GM12892 (cell line): ENCODE measurements around the gene DTHD1. TPM values are rescaled to one million over a fixed set of nuclear protein-coding genes. Genes with fewer than 3 reads are reported as not detected.
A peak's percentile ranks its signal among the peaks of the same experiment; 100 is the strongest.

Source experiments
- DNase-seq: peaks from one replicate; pipeline ENCODE4 v3.0.0; 2011; ENCODE audit not compliant: insufficient read length
- FAIRE-seq: peaks from 2 replicates; lab custom pipeline; 2011; peaks lifted over from hg19 to GRCh38; lab: Jason Lieb, UNC
- POLR2A ChIP-seq: IDR thresholded peaks from 2 replicates; pipeline ENCODE4 v1.6.1; 2011; ENCODE audit warnings: low read depth, low read length, control low read depth
- POLR2AphosphoS5 ChIP-seq: IDR thresholded peaks from 2 replicates; pipeline ENCODE4 v1.6.1; 2011; ENCODE audit warnings: low read depth, low read length, control low read depth
- TAF1 ChIP-seq: IDR thresholded peaks from 2 replicates; pipeline ENCODE4 v1.6.1; 2011; ENCODE audit warnings: low read depth, mild to moderate bottlenecking, control low read depth, low read length, borderline replicate concordance
- polyA plus RNA-seq: library from polyadenylated mRNA; unstranded; fragments of >200 nt; gene quantifications from one replicate; pipeline ENCODE4 v1.2.1, GENCODE V29; 2012; ENCODE audit warnings: missing spikeins, inconsistent platforms; ENCODE audit not compliant: missing spikeins

The DTHD1 gene
- 0.98 TPM for polyA plus RNA-seq

DNA sequence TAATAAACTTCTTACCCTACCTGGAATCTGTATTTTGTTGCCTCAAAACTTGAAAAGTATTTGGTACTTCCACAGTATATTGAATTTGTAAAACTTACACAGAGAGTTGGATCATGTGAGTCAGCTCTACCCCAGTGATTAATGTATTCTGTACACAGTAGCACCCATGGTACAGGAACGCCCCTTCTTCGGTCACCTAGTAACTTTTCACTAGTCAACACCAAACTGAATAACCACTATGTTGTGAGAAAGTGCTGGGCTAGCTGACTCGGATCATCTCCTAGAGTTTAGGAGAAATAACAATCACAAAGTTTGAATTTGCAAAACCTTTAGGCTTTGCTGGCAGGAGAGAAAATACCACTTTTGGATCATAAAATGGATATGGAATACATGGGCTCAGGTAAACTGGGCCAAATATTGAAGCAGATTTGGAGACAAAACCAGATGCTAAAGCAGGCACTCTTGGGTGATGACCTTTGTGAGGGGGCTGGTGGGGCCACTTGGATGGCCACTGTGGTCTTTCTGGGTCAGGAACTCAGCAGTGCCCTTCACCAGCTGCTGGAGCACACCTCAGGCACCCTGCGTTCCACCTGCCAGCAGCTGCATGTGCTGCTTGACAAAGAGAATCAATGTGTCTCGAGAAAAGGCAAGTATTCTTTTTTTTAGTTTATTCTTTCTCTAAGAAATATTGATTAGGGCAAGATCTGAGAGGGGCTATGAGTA is at the start of gene DTHD1:
DTHD1 (plus strand) TSS at position 233 of the 723 bp plus-strand sequence; CDS start at position 376, 143 bp downstream.
- FAIRE-seq (no peak), DNase-seq (no peak)
- no peak for TF ChIP-seq TAF1
- TF ChIP-seq POLR2A, result no peak
- TF ChIP-seq POLR2AphosphoS5, result no peak

DNA sequence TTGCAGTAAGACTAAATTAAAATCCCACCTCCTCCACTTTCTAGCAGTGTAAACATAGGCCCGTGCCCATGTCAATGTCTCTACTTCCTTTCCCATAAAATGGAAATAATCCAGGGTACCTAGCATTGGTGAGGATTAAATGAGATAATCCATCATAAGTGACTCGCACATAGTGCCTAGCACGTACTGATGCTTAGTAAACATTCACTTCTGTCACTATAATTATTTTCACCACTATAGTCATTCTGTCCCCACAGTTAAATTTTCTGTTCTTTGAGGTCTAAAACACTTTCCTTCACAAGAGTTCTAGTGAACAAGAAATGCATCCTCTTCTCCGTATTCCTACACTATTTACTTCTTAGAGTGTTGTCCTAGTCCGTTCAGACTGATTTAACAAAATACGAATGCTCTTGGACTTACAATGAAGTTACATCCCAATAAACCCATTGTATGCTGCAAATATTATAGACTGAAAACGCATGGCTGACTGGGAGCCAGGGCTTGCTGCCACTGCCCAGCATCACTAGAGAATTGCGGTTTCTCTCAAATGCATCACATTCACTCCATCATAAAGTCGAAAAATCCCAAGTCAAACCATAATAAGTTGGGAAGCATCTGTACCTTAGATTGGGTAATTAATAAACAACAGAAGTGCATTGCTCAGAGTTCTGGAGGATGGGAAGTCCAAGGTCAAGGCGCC is 47.7 kb upstream of the DTHD1 start:
- FAIRE-seq (peak; percentile 17), DNase-seq (no peak)
- TF ChIP-seq TAF1 (no peak), POLR2A (no peak), POLR2AphosphoS5 (no peak)

GRCh38 chr4:36235306-36235705 is 46.1 kb upstream of the DTHD1 start:
- FAIRE-seq, result peak; percentile 48
- TF ChIP-seq TAF1 (no peak), POLR2A (no peak), POLR2AphosphoS5 (no peak)
- DNase-seq, result no peak

- no peak for DNase-seq
- FAIRE-seq, result peak; percentile 30
- TF ChIP-seq POLR2A (no peak), POLR2AphosphoS5 (no peak), TAF1 (no peak)
Observed at GRCh38 chr4:36236159-36236558, 45.3 kb upstream of the DTHD1 start.

GRCh38 chr4:36237366-36238313 is 43.8 kb upstream of the DTHD1 start:
- DNase-seq (no peak), FAIRE-seq (peak; percentile 36)
- no peak for TF ChIP-seq POLR2A
- no peak for TF ChIP-seq POLR2AphosphoS5
- no peak for TF ChIP-seq TAF1

- FAIRE-seq (peak; percentile 78), DNase-seq (no peak)
- no peak for TF ChIP-seq POLR2A
- no peak for TF ChIP-seq TAF1
- TF ChIP-seq POLR2AphosphoS5, result no peak
Observed at GRCh38 chr4:36241771-36242170, 39.6 kb upstream of the DTHD1 start.

DNA sequence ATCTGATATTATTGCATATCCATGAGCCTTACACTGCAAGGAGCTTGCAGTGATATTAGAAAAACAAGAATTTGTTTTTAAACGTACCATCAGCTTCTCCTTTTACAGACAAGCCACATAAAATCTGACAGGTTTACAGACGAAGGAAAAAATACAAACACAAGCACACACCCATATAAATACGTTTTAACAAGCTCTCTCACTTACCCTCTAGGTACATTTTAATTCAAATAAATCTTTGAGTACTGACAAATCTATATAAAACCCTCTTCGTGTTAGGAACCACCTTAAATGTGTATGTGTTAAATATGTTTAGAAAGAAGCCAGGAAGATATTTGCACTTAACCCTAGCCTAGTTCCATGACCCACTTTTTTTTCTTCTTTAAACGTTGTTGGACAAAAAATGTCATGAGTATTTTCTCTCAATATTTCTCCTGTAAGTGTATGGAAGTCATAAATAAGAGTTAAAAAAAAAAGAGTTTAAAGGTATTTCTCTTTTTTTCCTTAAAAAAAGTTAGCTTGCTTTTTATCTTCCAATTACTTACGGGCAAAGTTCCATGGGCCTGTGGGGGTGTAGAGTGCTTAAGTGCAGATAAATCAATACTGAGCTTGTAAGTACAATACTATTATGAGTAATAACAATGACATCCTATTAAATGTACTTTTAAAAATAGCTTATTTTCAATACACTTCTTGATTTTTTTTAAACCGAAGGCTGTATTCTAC is 38.6 kb upstream of the DTHD1 start:
- no peak for TF ChIP-seq POLR2AphosphoS5
- no peak for TF ChIP-seq TAF1
- peak; percentile 73 for FAIRE-seq
- DNase-seq, result no peak

GRCh38 chr4:36243355-36244256 is 37.8 kb upstream of the DTHD1 start:
- no peak for DNase-seq
- peak; percentile 81 for FAIRE-seq
- TF ChIP-seq TAF1, result no peak
- no peak for TF ChIP-seq POLR2AphosphoS5
- no peak for TF ChIP-seq POLR2A

DNA sequence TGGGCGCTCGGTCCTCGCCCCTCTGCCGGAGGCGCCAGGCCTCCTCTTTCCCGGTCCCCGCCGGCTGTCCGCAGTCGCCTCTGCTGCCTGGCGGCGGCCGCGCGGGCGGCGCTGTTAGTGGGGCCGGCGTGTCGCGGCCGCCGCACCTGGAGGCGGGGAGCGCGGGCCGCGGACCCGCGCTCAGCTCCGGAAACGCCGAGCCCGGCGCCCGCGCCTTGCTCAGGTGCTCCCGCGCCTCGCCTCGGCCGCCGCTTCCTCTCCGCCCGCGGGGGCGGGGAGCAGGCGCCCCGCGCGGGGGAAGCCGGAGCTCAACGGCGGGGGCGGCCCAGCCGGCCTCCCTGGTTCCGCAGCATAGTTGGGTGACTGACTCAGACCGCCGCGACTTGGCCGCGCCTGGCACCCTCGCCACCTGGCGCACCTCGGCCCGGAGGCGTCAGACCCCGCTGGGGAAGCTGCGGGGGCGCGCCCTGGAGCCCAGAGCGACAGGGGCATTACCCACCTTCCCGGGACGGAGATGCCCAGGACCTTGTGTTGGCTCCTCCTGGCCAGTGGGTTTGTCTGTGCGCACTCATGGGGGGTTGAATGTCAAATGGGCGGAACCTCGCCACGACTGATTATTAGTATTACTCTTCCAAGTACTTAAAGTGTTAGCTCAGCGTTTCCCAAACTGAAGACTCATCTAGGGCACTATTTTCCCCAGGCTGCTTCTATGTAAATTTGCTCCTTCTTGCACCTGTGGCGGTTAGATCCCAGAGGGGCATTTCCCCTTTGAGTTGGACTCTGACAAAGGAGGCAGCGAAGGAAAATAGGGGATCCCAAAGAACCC is 36.9 kb upstream of the DTHD1 start, which contains the start of gene ARAP2:
ARAP2 (minus strand) TSS at position 258 of the 826 bp plus-strand sequence. CDS start 15,028 bp downstream, outside the sequence.
- FAIRE-seq (peak; percentile 80), DNase-seq (peak; percentile 60)
- TF ChIP-seq TAF1 (peak; percentile 16; the same call in 1 of the 2 replicates), POLR2A (peak; percentile 57; the same call in 1 of the 2 replicates), POLR2AphosphoS5 (peak; percentile 61)
